Measurements from ENCODE around the gene IBA57. TPM values are rescaled to one million over a fixed set of nuclear protein-coding genes. Genes with fewer than 3 reads are reported as not detected.

Gene IBA57
- total and polyA plus RNA-seq, 2 of the 8 experiments (the other 6 are each of a cell fraction or from before 2014, with no cell fraction given) = 2.6 to 5.9 TPM

DNA sequence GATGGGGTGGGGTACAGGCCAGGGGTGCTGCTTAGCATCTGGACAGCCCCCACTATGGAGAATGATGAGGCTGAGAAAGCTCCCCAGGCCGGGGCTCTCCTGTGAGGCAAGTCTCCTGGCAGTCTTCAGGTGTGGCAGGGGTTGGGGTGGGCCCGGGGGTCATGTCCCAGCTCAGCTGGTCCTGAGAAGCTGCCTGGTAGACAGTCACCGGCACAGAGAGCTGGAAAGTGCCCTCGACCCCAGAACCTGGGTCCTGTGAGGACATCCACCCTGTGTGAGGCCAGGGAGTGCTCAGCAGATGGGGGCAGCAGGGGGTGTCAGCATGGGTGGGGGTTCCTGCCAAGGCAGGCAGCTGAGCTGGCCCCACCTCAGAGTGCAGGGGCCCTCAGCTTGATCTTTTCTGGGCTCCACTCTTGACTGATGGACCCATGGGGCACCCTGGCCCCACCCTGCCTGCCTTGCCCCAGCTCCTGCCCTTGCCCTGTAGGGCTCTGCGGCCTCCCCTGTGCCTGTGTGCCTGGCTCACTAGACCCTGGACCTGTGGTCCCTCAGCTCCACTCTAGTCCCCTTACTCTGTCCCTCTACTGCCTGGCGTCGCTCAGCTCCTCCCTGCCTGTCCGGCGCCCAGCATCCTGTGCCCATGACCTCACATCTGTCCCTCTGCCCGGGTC is 5.8 kb downstream of the IBA57 start:
- H2BK120ac ChIP-seq (replicated peaks; ENCODE audit: low read depth, low read length) = no peak overlapping the region
- 81% methylated on average over 9 of the region's 10 CpGs; no CpG with 5 or more reads in 1 of the 2 experiments for WGBS, 2 experiments (ENCODE audit: extremely low coverage in 1 of 2, insufficient coverage in 1 of 2, insufficient read length in 1 of 2, insufficient replicate concordance in 2 of 2, low coverage in 1 of 2, low lambda C conversion rate in 2 of 2, missing lambda C conversion rate in 1 of 2)
- no peak overlapping the region for H3K23ac ChIP-seq (ENCODE audit: insufficient read length)
- H3K79me2 ChIP-seq (ENCODE audit: control insufficient read depth in 1 of 2, insufficient read depth in 2 of 2, low read length in 2 of 2) = peaks cover 0 to 27% of the 10 kb centered on the region in 2 experiments; a peak in 2 of 4 replicates
- no peak overlapping the region for H2AFZ ChIP-seq (ENCODE audit: low read length)
- no peak overlapping the region for H2BK5ac ChIP-seq (ENCODE audit: low read depth, low read length)
- H3K27ac ChIP-seq (ENCODE audit: low read depth, low read length) = no peak overlapping the region
- no peak overlapping the region for H4K5ac ChIP-seq (ENCODE audit: insufficient read length, low read depth, low read length)
- no peak for DNase-seq (ENCODE audit: low read depth in 1 of 2, low spot score in 2 of 2)
- no peak overlapping the region for H3K4me2 ChIP-seq (ENCODE audit: insufficient read depth in 1 of 2, low read depth in 2 of 2, low read length in 2 of 2)
- H3K56ac ChIP-seq (replicated peaks; ENCODE audit: insufficient read length, low read depth, low read length) = no peak overlapping the region
- H3K18ac ChIP-seq (ENCODE audit: extremely low read depth, low read length) = no peak overlapping the region
- no peak overlapping the region for H2BK20ac ChIP-seq (ENCODE audit: low read length)
- peaks cover 8 to 23% of the 10 kb centered on the region in 2 experiments for H4K20me1 ChIP-seq (replicated peaks in 1 of 2; ENCODE audit: control insufficient read depth in 1 of 2, insufficient read depth in 2 of 2, low read length in 2 of 2)
- H3K79me1 ChIP-seq (ENCODE audit: low read depth, low read length) = peaks cover 12% of the 10 kb centered on the region
- H2BK12ac ChIP-seq (ENCODE audit: low read depth, low read length) = no peak overlapping the region
- H3K36me3 ChIP-seq (ENCODE audit: control insufficient read depth in 2 of 4, insufficient read depth in 4 of 4, low read length in 3 of 4) = no peaks in the 10 kb centered on the region; a peak in 1 of 8 replicates
- peaks cover 3% of the 10 kb centered on the region; the same call in 1 of the 2 replicates for H3K23me2 ChIP-seq (ENCODE audit: low read depth, low read length)
- H3K27me3 ChIP-seq (replicated peaks in 1 of 4; ENCODE audit: control insufficient read depth in 3 of 4, extremely low read depth in 1 of 4, insufficient read depth in 3 of 4, low read length in 3 of 4) = no peaks in the 10 kb centered on the region
- no peaks in the 10 kb centered on the region for H3K9me3 ChIP-seq (ENCODE audit: insufficient read depth in 2 of 2, low read depth in 1 of 2, low read length in 1 of 2)
- FAIRE-seq = no peak
- peaks cover 0 to 7% (median 6%) of the 10 kb centered on the region in 4 experiments; a peak in 5 of 7 replicates for H3K4me1 ChIP-seq (replicated peaks in 1 of 4; ENCODE audit: control insufficient read depth in 3 of 4, insufficient read depth in 4 of 4, low read length in 3 of 4)
- ChIA-PET POLR2A (ENCODE audit: partially characterized antibody) (interaction anchor here (0.5 kb wide), 1 partner anchor 50 kb away, joined by 3 read pairs; no protein-coding TSS in a partner anchor), CTCF (ENCODE audit: partially characterized antibody) (interaction anchor here (0.6 to 2.2 kb wide), 10 partner anchors 9 to 172 kb away, joined by 3 to 5 read pairs (median 4); no protein-coding TSS in a partner anchor)
- H2AK5ac ChIP-seq (ENCODE audit: low read depth, low read length) = no peak overlapping the region
- no peak overlapping the region for H2BK15ac ChIP-seq (ENCODE audit: low read length)
- H3K4ac ChIP-seq (replicated peaks; ENCODE audit: insufficient read length, low read depth, low read length) = no peak overlapping the region
- H4K8ac ChIP-seq (ENCODE audit: extremely low read depth, insufficient read depth, low read length) = no peak overlapping the region
- H3K4me3 ChIP-seq (ENCODE audit: extremely low read depth in 1 of 4, insufficient read depth in 2 of 4, low read depth in 3 of 4, low read length in 4 of 4) = no peak overlapping the region
- H3K9ac ChIP-seq (replicated peaks in 1 of 4; ENCODE audit: extremely low read depth in 1 of 4, low read depth in 3 of 4, low read length in 3 of 4) = no peak overlapping the region; a peak in 1 of 7 replicates
- no peak overlapping the region for H4K91ac ChIP-seq (replicated peaks; ENCODE audit: insufficient read length, low read length)
- no peak for TF ChIP-seq SP2 (IDR thresholded peaks at IDR 0.05; ENCODE audit: low read length)
- no peak overlapping the region for H3K14ac ChIP-seq (ENCODE audit: insufficient read length)
